ENCODE data around the gene RAB36. TPM values are rescaled to one million over a fixed set of nuclear protein-coding genes. Genes with fewer than 3 reads are reported as not detected.

RAB36 gene
- polyA plus RNA-seq, 1 donor (not counting 4 experiments of a cell fraction or from before 2014, with no cell fraction given): 1.9 TPM

DNA sequence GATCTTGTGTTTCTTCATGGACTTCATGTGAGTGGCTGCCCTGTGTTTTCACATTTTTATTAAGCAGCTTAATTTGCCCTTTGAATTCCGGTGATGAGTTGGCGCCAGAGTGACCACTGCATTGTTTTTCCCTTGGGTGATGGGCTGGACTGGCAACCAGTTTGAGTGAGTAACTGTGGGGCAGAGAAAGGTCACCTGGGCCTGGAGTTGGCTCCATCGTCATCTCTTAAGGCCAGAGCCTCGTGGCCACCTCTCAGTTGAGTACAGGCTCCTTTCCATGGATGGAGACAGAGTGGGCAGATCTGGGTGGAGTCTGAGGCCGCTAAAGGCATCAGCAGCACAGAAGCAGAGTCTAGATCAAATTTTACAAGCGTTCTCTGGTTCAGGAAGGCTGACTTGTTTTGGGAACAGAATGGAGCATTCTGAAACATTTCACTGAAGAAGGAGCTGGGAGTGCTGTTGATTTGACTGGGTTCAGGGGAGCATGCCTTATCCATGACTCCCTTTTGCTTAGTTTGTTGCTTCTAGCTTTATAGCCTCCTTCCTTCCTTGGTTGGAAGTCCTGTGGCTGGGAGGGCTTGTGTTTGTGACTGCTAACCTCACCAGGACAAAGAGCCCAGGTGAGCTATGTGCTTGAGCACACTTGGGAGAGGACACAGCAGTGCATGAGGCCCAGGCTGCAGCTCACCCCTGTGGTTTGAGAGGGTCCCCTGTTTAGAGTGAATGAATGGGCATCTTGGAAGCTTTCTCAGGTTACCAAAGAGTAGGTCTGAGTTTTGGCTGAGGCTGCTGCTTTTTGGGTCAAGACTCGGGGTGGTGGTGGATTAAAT lies 42.8 kb downstream of the RAB36 start:
- Histone ChIP-seq H3K4me3 (ENCODE audit: control insufficient read depth in 2 of 3, extremely low read depth in 1 of 3, insufficient read depth in 2 of 3, low read depth in 1 of 3, low read length in 3 of 3) (no peak overlapping the region), H3K9ac (ENCODE audit: control insufficient read depth, extremely low read depth, insufficient read depth, low read length) (no peak overlapping the region), H3K4me1 (ENCODE audit: control insufficient read depth, extremely low read depth, insufficient read depth, low read length) (peaks cover 11% of the 10 kb centered on the region), H4K20me1 (ENCODE audit: control insufficient read depth, extremely low read depth, insufficient read depth, low read length) (peaks cover 20% of the 10 kb centered on the region), H3K4me2 (ENCODE audit: control insufficient read depth, extremely low read depth, insufficient read depth, low read depth, low read length) (no peak overlapping the region), H3K9me1 (ENCODE audit: control insufficient read depth, extremely low read depth, insufficient read depth, low read length) (peaks cover 9% of the 10 kb centered on the region), H3K27me3 (ENCODE audit: control insufficient read depth, extremely low read depth, insufficient read depth, low read length) (no peaks in the 10 kb centered on the region), H3K9me3 (ENCODE audit: control insufficient read depth, low read depth, low read length) (no peaks in the 10 kb centered on the region), H2AFZ (ENCODE audit: control insufficient read depth, low read length) (no peak overlapping the region), H3K27ac (ENCODE audit: control insufficient read depth, insufficient read depth, low read length) (no peak overlapping the region), H3K79me2 (ENCODE audit: control insufficient read depth, insufficient read depth, low read length) (peaks cover 92% of the 10 kb centered on the region), H3K36me3 (ENCODE audit: control insufficient read depth in 2 of 2, extremely low read depth in 1 of 2, insufficient read depth in 2 of 2, low read length in 2 of 2) (peaks cover 12 to 27% of the 10 kb centered on the region in 2 experiments)
- TF ChIP-seq EZH2 (IDR thresholded peaks at IDR 0.05; ENCODE audit: low read length): no peak
- DNase-seq (ENCODE audit: low read depth, low spot score) (no peak), FAIRE-seq (no peak)
- dilution Hi-C loops (cut with MboI; ENCODE audit: extremely low pct_ligation_motif_present, low sequenced_read_pairs): loop anchor here (5.0 kb wide), 1 partner anchor 39 kb away; no protein-coding TSS in a partner anchor

DNA sequence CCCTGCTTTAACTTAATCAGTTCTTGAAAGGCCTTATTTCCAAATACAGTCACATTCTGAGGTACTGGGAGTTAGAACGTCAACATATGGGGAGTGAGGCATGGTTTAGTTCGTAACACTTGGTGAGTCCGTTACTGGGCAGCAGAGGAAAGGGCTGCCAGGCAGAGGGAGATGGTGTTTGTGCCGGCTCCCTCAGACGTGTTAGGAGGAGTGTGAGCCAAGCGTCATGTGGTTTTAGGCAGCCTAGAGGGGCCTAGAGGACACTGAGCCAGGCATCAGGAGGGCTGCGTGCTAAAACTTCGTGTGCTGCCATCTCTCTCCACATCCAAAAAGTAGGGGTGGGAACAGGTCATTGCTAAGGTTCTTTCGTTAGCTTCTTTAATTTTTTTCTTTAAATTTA lies 45.2 kb downstream of the RAB36 start:
- H3K9me3 ChIP-seq (ENCODE audit: control insufficient read depth, low read depth, low read length): no peaks in the 10 kb centered on the region
- peaks cover 5% of the 10 kb centered on the region for H3K9me1 ChIP-seq (ENCODE audit: control insufficient read depth, extremely low read depth, insufficient read depth, low read length)
- H3K9ac ChIP-seq (ENCODE audit: control insufficient read depth, extremely low read depth, insufficient read depth, low read length): no peak overlapping the region
- H2AFZ ChIP-seq (ENCODE audit: control insufficient read depth, low read length): no peak overlapping the region
- no peak overlapping the region for H3K4me2 ChIP-seq (ENCODE audit: control insufficient read depth, extremely low read depth, insufficient read depth, low read depth, low read length)
- TF ChIP-seq, protein P1, sequence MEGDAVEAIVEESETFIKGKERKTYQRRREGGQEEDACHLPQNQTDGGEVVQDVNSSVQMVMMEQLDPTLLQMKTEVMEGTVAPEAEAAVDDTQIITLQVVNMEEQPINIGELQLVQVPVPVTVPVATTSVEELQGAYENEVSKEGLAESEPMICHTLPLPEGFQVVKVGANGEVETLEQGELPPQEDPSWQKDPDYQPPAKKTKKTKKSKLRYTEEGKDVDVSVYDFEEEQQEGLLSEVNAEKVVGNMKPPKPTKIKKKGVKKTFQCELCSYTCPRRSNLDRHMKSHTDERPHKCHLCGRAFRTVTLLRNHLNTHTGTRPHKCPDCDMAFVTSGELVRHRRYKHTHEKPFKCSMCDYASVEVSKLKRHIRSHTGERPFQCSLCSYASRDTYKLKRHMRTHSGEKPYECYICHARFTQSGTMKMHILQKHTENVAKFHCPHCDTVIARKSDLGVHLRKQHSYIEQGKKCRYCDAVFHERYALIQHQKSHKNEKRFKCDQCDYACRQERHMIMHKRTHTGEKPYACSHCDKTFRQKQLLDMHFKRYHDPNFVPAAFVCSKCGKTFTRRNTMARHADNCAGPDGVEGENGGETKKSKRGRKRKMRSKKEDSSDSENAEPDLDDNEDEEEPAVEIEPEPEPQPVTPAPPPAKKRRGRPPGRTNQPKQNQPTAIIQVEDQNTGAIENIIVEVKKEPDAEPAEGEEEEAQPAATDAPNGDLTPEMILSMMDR (optimal IDR thresholded peaks at IDR 0.05 in 1 of 3, IDR thresholded peaks at IDR 0.05 in 1 of 3, conservative IDR thresholded peaks at IDR 0.05 in 1 of 3; ENCODE audit: extremely low read depth in 1 of 3, insufficient read depth in 2 of 3, low read length in 3 of 3): no peak
- no peak for TF ChIP-seq EZH2 (IDR thresholded peaks at IDR 0.05; ENCODE audit: low read length)
- H3K27ac ChIP-seq (ENCODE audit: control insufficient read depth, insufficient read depth, low read length): no peak overlapping the region
- peaks cover 87% of the 10 kb centered on the region for H3K79me2 ChIP-seq (ENCODE audit: control insufficient read depth, insufficient read depth, low read length)
- H3K4me3 ChIP-seq (ENCODE audit: control insufficient read depth in 2 of 3, extremely low read depth in 1 of 3, insufficient read depth in 2 of 3, low read depth in 1 of 3, low read length in 3 of 3): no peak overlapping the region
- dilution Hi-C loops (cut with MboI; ENCODE audit: extremely low pct_ligation_motif_present, low sequenced_read_pairs): no loop called here
- FAIRE-seq (no peak), DNase-seq (ENCODE audit: low read depth, low spot score) (no peak)
- H3K27me3 ChIP-seq (ENCODE audit: control insufficient read depth, extremely low read depth, insufficient read depth, low read length): no peaks in the 10 kb centered on the region
- H3K4me1 ChIP-seq (ENCODE audit: control insufficient read depth, extremely low read depth, insufficient read depth, low read length): peaks cover 10% of the 10 kb centered on the region
- H4K20me1 ChIP-seq (ENCODE audit: control insufficient read depth, extremely low read depth, insufficient read depth, low read length): peaks cover 6% of the 10 kb centered on the region
- H3K36me3 ChIP-seq (ENCODE audit: control insufficient read depth in 2 of 2, extremely low read depth in 1 of 2, insufficient read depth in 2 of 2, low read length in 2 of 2): peaks cover 9 to 17% of the 10 kb centered on the region in 2 experiments

All from keratinocyte (primary cell).